NT2/D1 (cell line): ENCODE results near the gene ARMC9.

Experiments
- DNase-seq: peaks from one replicate; pipeline ENCODE4 v3.0.0-alpha.2; 2011; ENCODE audit warnings: low read depth, low spot score
- H3K27me3 ChIP-seq: 2 replicates; pipeline ENCODE4 v1.6.0; 2011; ENCODE audit warnings: mild to moderate bottlenecking; ENCODE audit not compliant: insufficient read length, insufficient read depth
- H3K36me3 ChIP-seq: 2 replicates; pipeline ENCODE4 v1.6.1; 2011; ENCODE audit warnings: mild to moderate bottlenecking, low read length, mixed read lengths; ENCODE audit not compliant: insufficient read depth, insufficient read length
- H3K4me1 ChIP-seq: 2 replicates; pipeline ENCODE4 v1.5.1; 2011; ENCODE audit not compliant: insufficient read depth, insufficient read length
- H3K4me3 ChIP-seq: 2 replicates; pipeline ENCODE4 v1.5.1; 2011; ENCODE audit warnings: low read depth; ENCODE audit not compliant: insufficient read length
- H3K9ac ChIP-seq: 2 replicates; pipeline ENCODE4 v1.6.0; 2011; ENCODE audit warnings: low read depth; ENCODE audit not compliant: insufficient read length
- H3K9me3 ChIP-seq: 2 replicates; pipeline ENCODE4 v1.5.1; 2011; ENCODE audit warnings: mild to moderate bottlenecking, low read length; ENCODE audit not compliant: insufficient read depth
- SUZ12 ChIP-seq: IDR thresholded peaks from 2 replicates; pipeline ENCODE4 v1.6.1; 2011; ENCODE audit not compliant: insufficient read length, insufficient read depth; ENCODE audit errors: extremely low read depth
- YY1 ChIP-seq: IDR thresholded peaks from 2 replicates; pipeline ENCODE4 v1.6.1; 2011; ENCODE audit not compliant: insufficient read length, insufficient read depth
- ZNF274 ChIP-seq: IDR thresholded peaks from 2 replicates; pipeline ENCODE4 v1.6.1; 2011; ENCODE audit warnings: mild to moderate bottlenecking, low read depth, low read length

The ARMC9 gene

GRCh38 chr2:231394211-231395141 is 196.0 kb downstream of the ARMC9 start:
- TF ChIP-seq ZNF274 (no peak), YY1 (no peak), SUZ12 (no peak)
- Histone ChIP-seq H3K4me3 (no peak overlapping the region), H3K27me3 (peaks cover 14% of the 10 kb centered on the region), H3K36me3 (peaks cover 14% of the 10 kb centered on the region), H3K9ac (peak overlapping the region; percentile 63), H3K9me3 (no peaks in the 10 kb centered on the region), H3K4me1 (peaks cover 38% of the 10 kb centered on the region)
- no peak for DNase-seq

- H3K9ac ChIP-seq, result peak within 1 kb of the TSS; percentile 76
- DNase-seq, result no peak
- H3K9me3 ChIP-seq, result no peaks in the 10 kb centered on the region
- no peak for TF ChIP-seq YY1
- TF ChIP-seq ZNF274, result no peak
- TF ChIP-seq SUZ12, result no peak
- peak within 1 kb of the TSS; percentile 41 for H3K4me3 ChIP-seq
- H3K27me3 ChIP-seq, result peaks cover 14% of the 10 kb centered on the region
- peaks cover 39% of the 10 kb centered on the region for H3K4me1 ChIP-seq
- H3K36me3 ChIP-seq, result peaks cover 14% of the 10 kb centered on the region
Observed at GRCh38 chr2:231395188-231396057, 197.0 kb downstream of the ARMC9 start, which contains the start of gene B3GNT7. Gene B3GNT7, plus strand, starts transcription at chr2:231395710. Its CDS starts 94 bp downstream, at chr2:231395804.

GRCh38 chr2:231396058-231396821 is 197.8 kb downstream of the ARMC9 start:
- Histone ChIP-seq H3K9me3 (no peaks in the 10 kb centered on the region), H3K9ac (peak overlapping the region; percentile 76), H3K4me1 (peaks cover 44% of the 10 kb centered on the region), H3K4me3 (peak overlapping the region; percentile 41), H3K36me3 (peaks cover 14% of the 10 kb centered on the region), H3K27me3 (peaks cover 14% of the 10 kb centered on the region)
- no peak for DNase-seq
- no peak for TF ChIP-seq ZNF274
- no peak for TF ChIP-seq YY1
- TF ChIP-seq SUZ12, result no peak

- no peak for DNase-seq
- TF ChIP-seq YY1 (no peak), ZNF274 (no peak), SUZ12 (no peak)
- no peaks in the 10 kb centered on the region for H3K9me3 ChIP-seq
- peaks cover 39% of the 10 kb centered on the region for H3K4me1 ChIP-seq
- H3K36me3 ChIP-seq, result peaks cover 14% of the 10 kb centered on the region
- peaks cover 14% of the 10 kb centered on the region for H3K27me3 ChIP-seq
- no peak overlapping the region for H3K4me3 ChIP-seq
- peak overlapping the region; percentile 4 for H3K9ac ChIP-seq
Observed at GRCh38 chr2:231397011-231397927, 198.8 kb downstream of the ARMC9 start.

- Histone ChIP-seq H3K4me3 (no peak overlapping the region), H3K27me3 (peaks cover 14% of the 10 kb centered on the region), H3K9ac (no peak overlapping the region), H3K4me1 (peaks cover 33% of the 10 kb centered on the region), H3K9me3 (no peaks in the 10 kb centered on the region), H3K36me3 (peaks cover 14% of the 10 kb centered on the region)
- DNase-seq, result no peak
- TF ChIP-seq ZNF274 (no peak), SUZ12 (no peak), YY1 (no peak)
Observed at GRCh38 chr2:231397928-231398294, 199.5 kb downstream of the ARMC9 start.

GRCh38 chr2:231398585-231398984 is 200.2 kb downstream of the ARMC9 start:
- no peak overlapping the region for H3K9ac ChIP-seq
- peaks cover 14% of the 10 kb centered on the region for H3K36me3 ChIP-seq
- no peak for DNase-seq
- TF ChIP-seq ZNF274 (no peak), SUZ12 (no peak), YY1 (no peak)
- H3K9me3 ChIP-seq, result no peaks in the 10 kb centered on the region
- peaks cover 26% of the 10 kb centered on the region for H3K4me1 ChIP-seq
- H3K4me3 ChIP-seq, result no peak overlapping the region
- peaks cover 14% of the 10 kb centered on the region for H3K27me3 ChIP-seq
